Transverse colon (tissue), 3 donors: ENCODE data around the gene ZNF236.
"Not testable (repeated sequence)": the region's sequence is repeated elsewhere in the genome, so short reads cannot be mapped to it uniquely, and the experiment has no call there.

Experiments
- CTCF ChIP-seq, 5 experiments: fragments of 200-600 bp in 3 of 5; fragments of 450-650 bp in 2 of 5; sonication (generic) in 3 of 5; IDR thresholded peaks; 1 replicate in 2 of 5; 2 replicates in 3 of 5; pipeline ENCODE4 v1.5.1; 2016 to 2017; ENCODE audit warnings: antibody characterized with exemption in 5 of 5, inconsistent platforms in 3 of 5, mild to moderate bottlenecking in 2 of 5, moderate library complexity in 1 of 5
- EP300 ChIP-seq: sonication (generic); formaldehyde crosslinking; IDR thresholded peaks from one replicate; pipeline ENCODE4 v1.6.1; 2017; ENCODE audit warnings: antibody characterized with exemption, low read depth
- POLR2A ChIP-seq: fragments of 450-650 bp; IDR thresholded peaks from one replicate; pipeline ENCODE4 v1.6.1; 2016; ENCODE audit warnings: antibody characterized with exemption, mild to moderate bottlenecking, moderate library complexity

- not testable (repeated sequence) for TF ChIP-seq CTCF (IDR thresholded peaks at IDR 0.05); POLR2A; EP300
These were observed 10.8 kb upstream of the ZNF236 start for GRCh38 chr18:76811530-76811929.
